ENCODE measurements around the gene LAMA4.
A peak's percentile ranks its signal among the peaks of the same experiment; 100 is the strongest.

DNA sequence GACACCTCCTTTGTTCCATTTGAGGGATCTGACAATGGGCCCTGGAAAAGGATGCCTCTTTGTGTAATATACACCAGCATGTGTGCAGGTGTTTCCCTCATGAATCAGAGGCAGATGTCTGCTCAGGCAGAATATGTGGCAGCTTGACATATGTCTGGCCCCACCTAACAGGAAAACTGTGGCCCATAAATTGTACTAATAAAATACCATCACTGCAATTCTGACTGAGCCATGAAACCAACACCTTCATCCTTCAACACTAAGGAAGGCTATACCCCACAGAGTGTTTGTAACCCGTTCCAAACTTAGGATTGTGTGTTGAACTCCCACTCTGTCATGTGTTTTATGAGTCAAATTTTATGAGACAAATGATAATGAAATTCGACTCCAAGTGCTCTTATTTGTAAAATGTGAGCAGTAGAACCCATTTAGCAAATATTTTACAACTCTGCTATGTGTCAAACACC, 22.7 kb downstream of the LAMA4 start:
- TF ChIP-seq FOXK2 (IDR thresholded peaks at IDR 0.05) = no peak
- TF ChIP-seq HDGF (IDR thresholded peaks at IDR 0.05; ENCODE audit: borderline replicate concordance) = no peak
- no peak for TF ChIP-seq NFRKB (IDR thresholded peaks at IDR 0.05)
- no peak for TF ChIP-seq BHLHE40 (IDR thresholded peaks at IDR 0.05; ENCODE audit: borderline replicate concordance)
- TF ChIP-seq PKNOX1 (IDR thresholded peaks at IDR 0.05) = peak; percentile 96
- peak; percentile 66 for TF ChIP-seq ZNF384 (IDR thresholded peaks at IDR 0.05)
- peak; percentile 47; the same call in 1 of the 2 replicates for TF ChIP-seq FOXM1 (IDR thresholded peaks at IDR 0.05; ENCODE audit: borderline replicate concordance)
- TF ChIP-seq SUZ12 (IDR thresholded peaks at IDR 0.05) = no peak
- TF ChIP-seq SP1 (IDR thresholded peaks at IDR 0.05) = no peak
- no peak for TF ChIP-seq ELF4 (IDR thresholded peaks at IDR 0.05)
- peak; percentile 99 for TF ChIP-seq CTBP1 (IDR thresholded peaks at IDR 0.05; ENCODE audit: borderline replicate concordance)
- TF ChIP-seq TARDBP (IDR thresholded peaks at IDR 0.05) = peak; percentile 62; the same call in 1 of the 2 replicates
- 0 out of 2 replicates have a peak, but pooled peaks have one; percentile 52 for TF ChIP-seq LEF1 (IDR thresholded peaks at IDR 0.05; ENCODE audit: borderline replicate concordance)
- no peak for TF ChIP-seq FOXA1 (IDR thresholded peaks at IDR 0.05)

Measured in HEK293T (cell line).